GM21367 (cell line): ENCODE measurements around the gene BCL2L12.

Experiments used
- ATAC-seq: cut with Tn5 transposase; IDR thresholded peaks from one replicate; pipeline ENCODE4 v1.9.1; 2021; ENCODE audit not compliant: unreplicated experiment

BCL2L12 gene

GRCh38 chr19:49684251-49684982, 18.7 kb downstream of the BCL2L12 start:
- ATAC-seq, result no peak

- no peak for ATAC-seq
Observed at GRCh38 chr19:49684983-49685553, 19.3 kb downstream of the BCL2L12 start.

- no peak for ATAC-seq
Observed at GRCh38 chr19:49685845-49686332, 20.2 kb downstream of the BCL2L12 start.

- no peak for ATAC-seq
Observed at GRCh38 chr19:49686503-49687088, 20.9 kb downstream of the BCL2L12 start.

GRCh38 chr19:49687150-49687549, 21.4 kb downstream of the BCL2L12 start:
- no peak for ATAC-seq

- ATAC-seq, result no peak
Observed at GRCh38 chr19:49687566-49688316, 22.0 kb downstream of the BCL2L12 start.

- no peak for ATAC-seq
Observed at GRCh38 chr19:49688531-49689132, 22.9 kb downstream of the BCL2L12 start.

- no peak for ATAC-seq
Observed at GRCh38 chr19:49689133-49690078, 23.7 kb downstream of the BCL2L12 start, which contains the start of gene ADM5. ADM5 (plus strand) TSS chr19:49689594; CDS start chr19:49689838, 244 bp downstream.

GRCh38 chr19:49690079-49690655, 24.4 kb downstream of the BCL2L12 start:
- ATAC-seq, result no peak

GRCh38 chr19:49690656-49691242, 25.0 kb downstream of the BCL2L12 start, which contains the start of gene CPT1C:
CPT1C (plus strand) TSS chr19:49691116; CDS start chr19:49692253, 1,137 bp downstream.
- ATAC-seq, result no peak

- no peak for ATAC-seq
Observed at GRCh38 chr19:49691243-49692146, 25.8 kb downstream of the BCL2L12 start.

GRCh38 chr19:49692147-49692506, 26.4 kb downstream of the BCL2L12 start:
- no peak for ATAC-seq

- no peak for ATAC-seq
Observed at GRCh38 chr19:49696115-49696514, 30.4 kb downstream of the BCL2L12 start.

- no peak for ATAC-seq
Observed at GRCh38 chr19:49696865-49697264, 31.1 kb downstream of the BCL2L12 start.

- no peak for ATAC-seq
Observed at GRCh38 chr19:49699364-49699763, 33.6 kb downstream of the BCL2L12 start.

GRCh38 chr19:49700563-49700962, 34.8 kb downstream of the BCL2L12 start:
- ATAC-seq, result no peak

- ATAC-seq, result no peak
Observed at GRCh38 chr19:49701271-49701786, 35.6 kb downstream of the BCL2L12 start.
